Esophagus (tissue), 2 donors: ENCODE measurements around the gene SLC4A3. TPM values are rescaled to one million over a fixed set of nuclear protein-coding genes. Genes with fewer than 3 reads are reported as not detected.
"Not testable (repeated sequence)": the region's sequence is repeated elsewhere in the genome, so short reads cannot be mapped to it uniquely, and the experiment has no call there.

Experiments
- H3K27ac ChIP-seq, 2 donors: one replicate each; pipeline ENCODE4 v1.5.1; 2013; ENCODE audit warnings: low read depth in 2 of 2, mild to moderate bottlenecking in 2 of 2, inconsistent platforms in 1 of 2, low read length in 1 of 2, moderate library complexity in 1 of 2
- H3K27me3 ChIP-seq, 2 donors: one replicate each; pipeline ENCODE4 v1.6.1; 2013; ENCODE audit warnings: low read length in 2 of 2, control low read depth in 1 of 2, mild to moderate bottlenecking in 1 of 2; ENCODE audit not compliant: insufficient read depth in 2 of 2, control insufficient read depth in 1 of 2
- H3K36me3 ChIP-seq, 2 donors: one replicate each; pipeline ENCODE4 v1.6.1; 2013; ENCODE audit warnings: low read length in 1 of 2; ENCODE audit not compliant: control insufficient read depth in 2 of 2, insufficient read depth in 2 of 2
- H3K4me1 ChIP-seq, 2 donors: one replicate each; pipeline ENCODE4 v1.6.1; 2013; ENCODE audit warnings: low read length in 1 of 2; ENCODE audit not compliant: control insufficient read depth in 2 of 2, insufficient read depth in 2 of 2
- H3K4me3 ChIP-seq, 2 donors: one replicate each; pipeline ENCODE4 v1.5.1; 2013; ENCODE audit warnings: low read length in 2 of 2, mild to moderate bottlenecking in 2 of 2, low read depth in 1 of 2, moderate library complexity in 1 of 2
- H3K9me3 ChIP-seq, 2 donors: one replicate each; pipeline ENCODE4 v1.6.1; 2013; ENCODE audit warnings: mild to moderate bottlenecking in 2 of 2, low read depth in 1 of 2, low read length in 1 of 2, moderate library complexity in 1 of 2; ENCODE audit not compliant: control insufficient read depth in 2 of 2, insufficient read depth in 1 of 2
- WGBS, 2 donors: extraction: QIAGEN DNeasy Blood & Tissue Kit; methylation state at CpG; one replicate each; pipeline ENCODE4 v1.1.7; 2013; 5-methylcytosine and 5-hydroxymethylcytosine counted together
- polyA plus RNA-seq, 2 donors: library from polyadenylated mRNA; stranded (reverse); fragments of 200-250 nt; gene quantifications; one replicate each; pipeline ENCODE4 v1.2.3, GENCODE V29; 2013
- donor health status: healthy with polysubstance abuse.
- donor health status: Bipolar disorder and iron deficiency.

SLC4A3 gene
- polyA plus RNA-seq, 2 donors: 2.0 to 2.5 TPM

- Histone ChIP-seq H3K4me3 (no peak overlapping the region), H3K9me3 (no peaks in the 10 kb centered on the region), H3K27me3 (no peaks in the 10 kb centered on the region), H3K4me1 (peaks cover 2 to 5% of the 10 kb centered on the region in 2 donors), H3K36me3 (no peaks in the 10 kb centered on the region), H3K27ac (no peak overlapping the region)
- WGBS, 2 donors: 67 to 68% methylated on average over 12 of the region's 12 CpGs
Measured at GRCh38 chr2:219645631-219646527, 18.4 kb downstream of the SLC4A3 start.

- no peak overlapping the region for H3K4me3 ChIP-seq
- 83 to 88% methylated on average over 2 of the region's 2 CpGs for WGBS, 2 donors
- no peaks in the 10 kb centered on the region for H3K36me3 ChIP-seq
- no peak overlapping the region for H3K27ac ChIP-seq
- H3K27me3 ChIP-seq: peaks cover 0 to 4% of the 10 kb centered on the region in 2 donors
- H3K9me3 ChIP-seq: no peaks in the 10 kb centered on the region
- H3K4me1 ChIP-seq: peaks cover 2 to 5% of the 10 kb centered on the region in 2 donors
Measured at GRCh38 chr2:219648176-219648575, 20.7 kb downstream of the SLC4A3 start.

GRCh38 chr2:219648963-219649362, 21.5 kb downstream of the SLC4A3 start:
- 73 to 82% methylated on average over 4 of the region's 4 CpGs for WGBS, 2 donors
- no peaks in the 10 kb centered on the region for H3K36me3 ChIP-seq
- H3K4me1 ChIP-seq: peaks cover 2 to 5% of the 10 kb centered on the region in 2 donors
- H3K4me3 ChIP-seq: no peak overlapping the region
- peaks cover 0 to 4% of the 10 kb centered on the region in 2 donors for H3K27me3 ChIP-seq
- H3K9me3 ChIP-seq: no peaks in the 10 kb centered on the region
- no peak overlapping the region for H3K27ac ChIP-seq

GRCh38 chr2:219650426-219651248, 23.2 kb downstream of the SLC4A3 start:
- Histone ChIP-seq H3K4me3 (no peak overlapping the region), H3K36me3 (no peaks in the 10 kb centered on the region), H3K4me1 (peaks cover 2 to 5% of the 10 kb centered on the region in 2 donors), H3K9me3 (no peaks in the 10 kb centered on the region), H3K27me3 (peaks cover 0 to 4% of the 10 kb centered on the region in 2 donors), H3K27ac (no peak overlapping the region)
- 55 to 68% methylated on average over 8 of the region's 8 CpGs for WGBS, 2 donors

GRCh38 chr2:219651656-219652055, 24.2 kb downstream of the SLC4A3 start:
- 67 to 70% methylated on average over 6 of the region's 6 CpGs for WGBS, 2 donors
- H3K36me3 ChIP-seq, H3K4me3 ChIP-seq: not testable (repeated sequence)

GRCh38 chr2:219656526-219656925, 29.1 kb downstream of the SLC4A3 start:
- H3K9me3 ChIP-seq: peaks cover 0 to 11% of the 10 kb centered on the region in 2 donors
- WGBS, 2 donors: 73 to 80% methylated on average over 1 of the region's 1 CpG
- no peak overlapping the region for H3K27ac ChIP-seq
- H3K36me3 ChIP-seq: no peaks in the 10 kb centered on the region
- H3K4me3 ChIP-seq: no peak overlapping the region
- H3K27me3 ChIP-seq: no peaks in the 10 kb centered on the region
- no peaks in the 10 kb centered on the region for H3K4me1 ChIP-seq

More at GRCh38 chr2:219651656-219652055, 24.2 kb downstream of the SLC4A3 start:
- not testable (repeated sequence) for H3K27me3 ChIP-seq, H3K27ac ChIP-seq, H3K9me3 ChIP-seq, H3K4me1 ChIP-seq

GRCh38 chr2:219658196-219658846, 30.9 kb downstream of the SLC4A3 start:
- Histone ChIP-seq H3K4me1 (no peaks in the 10 kb centered on the region), H3K4me3 (no peak overlapping the region), H3K27me3 (no peaks in the 10 kb centered on the region), H3K36me3 (no peaks in the 10 kb centered on the region), H3K27ac (no peak overlapping the region), H3K9me3 (peaks cover 0 to 11% of the 10 kb centered on the region in 2 donors)
- WGBS, 2 donors: 69 to 74% methylated on average over 7 of the region's 7 CpGs

- Histone ChIP-seq H3K4me3 (no peak overlapping the region), H3K27ac (no peak overlapping the region), H3K27me3 (no peaks in the 10 kb centered on the region), H3K9me3 (peaks cover 0 to 11% of the 10 kb centered on the region in 2 donors), H3K4me1 (no peaks in the 10 kb centered on the region), H3K36me3 (no peaks in the 10 kb centered on the region)
- WGBS, 2 donors: 83 to 84% methylated on average over 3 of the region's 3 CpGs
Measured at GRCh38 chr2:219658874-219659273, 31.4 kb downstream of the SLC4A3 start.

GRCh38 chr2:219661197-219661954, 33.9 kb downstream of the SLC4A3 start:
- 53 to 54% methylated on average over 7 of the region's 7 CpGs for WGBS, 2 donors
- Histone ChIP-seq H3K36me3 (no peaks in the 10 kb centered on the region), H3K4me1 (no peaks in the 10 kb centered on the region), H3K27me3 (no peaks in the 10 kb centered on the region), H3K4me3 (no peak overlapping the region), H3K27ac (no peak overlapping the region), H3K9me3 (peaks cover 0 to 11% of the 10 kb centered on the region in 2 donors)
